ENCODE results near the gene PACS2.

PACS2 gene

DNA sequence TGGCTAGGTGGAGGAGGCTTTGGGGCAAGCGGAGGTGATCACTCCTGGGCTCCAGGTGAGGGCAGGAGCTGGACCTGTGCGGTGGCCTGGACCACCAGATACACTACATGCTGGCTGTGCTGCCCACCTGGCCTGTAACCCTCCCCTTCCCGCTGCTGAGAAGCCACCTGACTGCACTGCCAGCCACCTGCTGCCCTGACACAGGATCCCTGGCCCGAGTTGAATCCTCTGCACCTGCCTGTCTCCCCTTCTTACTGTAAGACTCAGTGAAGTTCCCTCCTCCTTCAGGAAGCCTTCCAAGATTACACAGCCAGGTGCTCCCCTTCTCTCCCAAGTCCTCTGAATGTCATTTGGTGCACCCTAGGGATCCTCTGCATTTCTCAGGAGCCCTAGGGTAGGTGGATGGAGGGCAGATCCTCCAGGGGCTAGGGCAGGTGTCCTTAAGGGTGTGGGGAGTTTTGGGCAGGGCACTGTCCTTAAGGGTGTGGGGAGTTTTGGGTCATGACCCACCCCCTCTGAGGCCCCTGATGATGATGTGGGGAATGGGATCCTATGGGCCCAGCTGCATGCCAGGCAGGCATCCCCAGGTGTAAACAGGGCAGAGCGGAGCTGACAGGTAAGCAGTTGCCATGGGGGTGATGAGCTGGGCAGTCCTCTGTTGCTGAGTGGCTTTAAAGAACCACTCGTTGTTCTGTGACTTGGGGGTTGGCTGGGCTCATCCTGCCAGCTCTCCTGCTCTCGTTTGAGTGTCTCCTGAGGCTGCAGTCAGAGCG is 98.4 kb downstream of the PACS2 start:
- DNase-seq = no peak

DNA sequence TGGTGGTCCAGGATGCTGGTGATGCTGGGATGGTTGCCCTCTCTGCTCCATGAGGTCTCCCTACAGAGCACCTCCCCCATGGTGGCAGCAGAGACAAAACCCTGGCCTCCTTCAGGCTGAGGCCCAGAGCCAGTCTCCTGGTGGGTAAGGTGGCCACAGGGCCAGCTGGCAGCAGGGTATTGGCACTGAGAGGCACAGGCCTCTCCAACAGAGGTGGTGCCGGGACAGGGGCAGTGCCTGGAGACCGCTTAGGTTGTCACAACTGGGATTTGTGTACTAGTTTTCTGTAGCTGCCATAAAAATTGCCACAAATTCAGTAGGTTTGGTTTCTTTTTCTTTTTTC is 99.0 kb downstream of the PACS2 start:
- DNase-seq = no peak

DNA sequence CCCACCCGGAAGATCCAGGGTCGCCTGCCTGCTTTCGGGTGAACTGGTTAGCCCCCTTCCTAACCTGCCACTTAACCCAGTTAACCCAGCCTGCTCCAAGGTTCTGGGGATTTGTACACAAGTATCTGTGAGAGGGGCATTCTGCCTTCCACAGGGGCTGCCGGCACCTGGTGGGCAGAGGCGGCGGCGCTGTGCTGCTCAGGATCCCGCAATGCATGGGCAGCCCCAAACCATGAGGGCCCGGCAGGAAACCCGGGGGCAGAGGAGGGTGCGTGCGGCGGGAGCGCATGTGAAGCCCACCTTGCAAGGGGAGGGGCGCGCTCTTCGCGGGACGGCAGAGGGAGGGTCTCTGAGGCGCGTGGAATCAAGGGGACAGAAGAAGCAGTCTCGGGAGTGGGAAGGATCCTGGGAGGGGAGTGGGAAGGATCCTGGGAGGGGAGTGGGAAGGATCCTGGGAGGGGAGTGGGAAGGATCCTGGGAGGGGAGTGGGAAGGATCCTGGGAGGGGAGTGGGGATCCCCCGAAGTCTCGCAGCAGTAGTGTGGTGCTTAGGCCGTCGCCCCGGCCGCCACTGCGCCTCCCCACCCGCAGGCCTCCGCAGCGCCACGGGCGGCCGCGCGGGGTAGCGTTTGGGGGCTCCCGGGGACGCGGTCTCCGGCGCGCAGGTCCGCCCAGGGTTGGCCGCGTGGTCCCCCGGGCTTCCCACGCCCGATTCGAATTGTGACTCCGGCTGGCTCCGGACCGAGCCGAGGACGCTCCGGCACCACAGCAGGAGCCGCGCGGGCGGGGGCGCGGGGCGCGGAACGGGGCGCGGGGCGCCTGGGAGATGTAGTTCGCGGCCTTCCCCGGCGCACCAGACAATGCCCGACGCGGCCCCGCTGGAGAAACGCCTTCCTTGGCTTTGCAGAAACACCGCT is 100.2 kb downstream of the PACS2 start:
- peak; percentile 65 for DNase-seq

DNA sequence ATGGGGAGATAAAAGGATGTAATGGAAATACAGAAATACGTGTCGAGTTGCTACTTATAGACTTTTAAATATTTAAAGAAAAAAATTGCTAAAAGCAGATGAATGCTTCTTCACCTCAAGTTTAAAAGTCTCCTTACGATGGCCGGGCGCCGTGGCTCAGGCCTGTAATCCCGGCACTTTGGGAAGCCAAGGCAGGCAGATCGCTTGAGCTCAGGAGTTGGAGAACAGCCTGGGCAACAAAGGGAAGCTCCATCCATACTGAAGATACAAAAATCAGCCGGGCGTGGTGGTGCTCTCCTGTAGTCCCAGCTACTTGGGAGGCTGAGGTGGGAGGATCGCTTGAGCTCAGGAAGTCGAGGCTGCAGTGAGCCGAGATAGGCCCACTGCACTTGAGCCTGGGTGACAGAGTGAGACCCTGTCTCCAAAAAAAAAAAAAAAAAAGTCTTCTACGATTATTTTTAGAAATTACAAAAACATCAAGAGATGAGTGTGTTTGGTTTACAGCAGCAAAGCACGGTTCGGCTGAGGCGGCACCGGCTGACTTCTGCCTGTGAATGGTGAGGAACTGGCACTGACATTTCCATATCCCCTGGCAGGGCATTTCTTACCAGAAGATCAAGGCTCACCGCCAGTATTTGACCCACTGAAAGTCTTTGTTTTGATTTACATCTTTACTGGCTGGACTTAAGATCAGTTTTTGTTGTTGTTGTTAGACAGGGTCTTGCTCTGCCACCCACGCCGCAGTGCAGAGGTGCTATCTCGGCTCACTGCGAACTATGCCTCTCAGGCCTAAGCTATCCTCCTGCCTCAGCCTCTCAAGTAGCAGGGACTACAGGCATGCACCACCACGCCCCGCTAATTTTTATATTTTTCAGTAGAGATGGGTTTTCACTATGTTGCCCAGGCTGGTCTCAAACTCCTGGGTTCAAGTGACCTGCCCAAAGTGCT is 101.2 kb downstream of the PACS2 start:
- DNase-seq = no peak

GRCh38 chr14:105416671-105417070 is 102.1 kb downstream of the PACS2 start:
- no peak for DNase-seq

GRCh38 chr14:105417690-105418121 is 103.2 kb downstream of the PACS2 start:
- no peak for DNase-seq

DNA sequence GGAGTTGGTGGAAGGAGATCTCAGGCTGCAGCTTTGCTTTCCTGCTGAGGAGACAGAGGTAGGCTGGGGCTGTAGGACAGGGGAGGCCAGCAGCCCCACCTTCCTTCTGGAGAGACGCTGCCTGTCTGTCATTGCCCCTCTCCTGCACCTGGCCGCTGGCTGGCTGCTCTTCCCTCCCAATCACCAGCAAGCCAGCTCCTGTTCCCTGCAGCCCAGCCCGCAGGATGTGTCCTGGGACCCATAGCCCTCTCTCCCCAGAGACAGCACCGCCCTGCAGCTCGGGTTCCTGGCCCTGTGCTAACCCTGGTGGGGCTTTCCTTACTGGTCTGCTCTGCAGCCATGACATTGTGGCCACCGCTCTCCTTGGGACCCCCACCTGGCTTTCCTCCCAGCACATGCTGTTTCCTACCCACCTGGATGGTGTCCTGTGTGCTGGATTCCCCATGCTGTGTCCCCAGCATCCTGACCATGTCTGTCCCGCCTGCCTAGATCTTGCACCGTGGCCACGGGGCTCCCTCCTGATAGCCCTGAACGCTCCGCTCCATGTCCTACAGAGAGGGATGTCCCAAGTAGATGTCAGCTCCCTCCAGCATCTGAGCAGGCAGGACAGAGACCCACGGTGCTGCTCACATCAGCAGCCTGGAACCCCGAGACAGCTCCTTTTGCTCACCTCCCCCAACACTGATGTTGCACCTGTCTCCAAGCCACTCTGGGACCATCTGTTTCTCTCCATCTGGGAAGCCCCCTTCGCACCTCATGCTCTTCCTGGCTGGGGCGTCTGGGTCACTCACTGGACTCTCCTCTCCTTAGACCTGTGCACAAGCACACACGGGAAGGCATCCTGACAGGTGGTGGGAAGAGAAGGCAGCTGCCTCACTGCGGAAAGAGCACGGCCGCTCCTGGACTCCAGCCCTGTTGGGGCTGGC is 104.0 kb downstream of the PACS2 start:
- no peak for DNase-seq

- peak; percentile 30 for DNase-seq
Observed at GRCh38 chr14:105419195-105420091, 104.9 kb downstream of the PACS2 start, which contains the start of gene MTA1. Gene MTA1 (plus strand): TSS chr14:105419827. CDS start chr14:105420036, 209 bp downstream.

DNA sequence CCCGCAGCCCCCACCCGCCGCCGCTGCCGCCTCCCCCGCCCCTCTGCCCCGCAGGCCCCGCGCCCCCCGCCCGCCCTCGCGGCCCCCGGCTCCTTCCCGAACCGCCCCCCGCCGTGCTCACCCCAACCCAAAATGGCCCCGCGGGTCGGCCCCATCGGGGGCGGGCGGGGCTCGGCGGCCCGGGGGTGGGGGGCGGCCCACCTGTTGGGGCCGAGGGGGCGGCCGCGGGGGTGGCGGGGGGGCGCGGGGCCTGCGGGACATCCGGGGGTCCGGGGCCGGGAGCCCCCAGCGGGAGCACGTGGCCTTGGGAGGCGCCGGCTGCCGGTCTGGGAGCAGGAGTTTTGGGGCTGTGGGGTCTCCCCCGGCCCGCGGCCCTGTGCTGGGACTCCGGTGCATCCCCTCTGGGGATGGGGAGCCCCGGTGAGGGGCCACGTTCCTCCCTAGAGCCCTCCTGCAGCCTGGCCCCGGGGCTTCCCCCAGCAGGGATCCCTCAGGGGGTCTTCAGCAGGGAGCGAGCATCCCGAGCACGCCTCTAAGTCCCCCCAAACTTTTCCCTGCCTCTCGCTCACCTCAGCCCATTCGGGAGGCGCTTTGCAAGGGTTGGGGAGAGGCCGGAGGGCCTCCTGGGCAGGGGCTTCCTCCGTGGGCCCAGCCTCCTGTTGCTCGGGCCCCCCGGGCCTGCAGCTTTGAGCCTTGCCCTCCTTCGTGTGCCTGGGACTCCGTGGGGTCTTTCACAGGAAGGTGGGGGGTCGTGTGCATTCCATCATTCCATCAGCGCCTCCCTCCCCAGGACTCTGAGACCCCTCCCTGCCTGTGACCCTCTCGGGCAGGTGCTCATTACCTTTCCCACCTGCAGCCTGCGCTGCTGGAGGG is 105.8 kb downstream of the PACS2 start:
- DNase-seq = no peak

- DNase-seq = no peak
Observed at GRCh38 chr14:105420974-105421674, 106.6 kb downstream of the PACS2 start.

DNA sequence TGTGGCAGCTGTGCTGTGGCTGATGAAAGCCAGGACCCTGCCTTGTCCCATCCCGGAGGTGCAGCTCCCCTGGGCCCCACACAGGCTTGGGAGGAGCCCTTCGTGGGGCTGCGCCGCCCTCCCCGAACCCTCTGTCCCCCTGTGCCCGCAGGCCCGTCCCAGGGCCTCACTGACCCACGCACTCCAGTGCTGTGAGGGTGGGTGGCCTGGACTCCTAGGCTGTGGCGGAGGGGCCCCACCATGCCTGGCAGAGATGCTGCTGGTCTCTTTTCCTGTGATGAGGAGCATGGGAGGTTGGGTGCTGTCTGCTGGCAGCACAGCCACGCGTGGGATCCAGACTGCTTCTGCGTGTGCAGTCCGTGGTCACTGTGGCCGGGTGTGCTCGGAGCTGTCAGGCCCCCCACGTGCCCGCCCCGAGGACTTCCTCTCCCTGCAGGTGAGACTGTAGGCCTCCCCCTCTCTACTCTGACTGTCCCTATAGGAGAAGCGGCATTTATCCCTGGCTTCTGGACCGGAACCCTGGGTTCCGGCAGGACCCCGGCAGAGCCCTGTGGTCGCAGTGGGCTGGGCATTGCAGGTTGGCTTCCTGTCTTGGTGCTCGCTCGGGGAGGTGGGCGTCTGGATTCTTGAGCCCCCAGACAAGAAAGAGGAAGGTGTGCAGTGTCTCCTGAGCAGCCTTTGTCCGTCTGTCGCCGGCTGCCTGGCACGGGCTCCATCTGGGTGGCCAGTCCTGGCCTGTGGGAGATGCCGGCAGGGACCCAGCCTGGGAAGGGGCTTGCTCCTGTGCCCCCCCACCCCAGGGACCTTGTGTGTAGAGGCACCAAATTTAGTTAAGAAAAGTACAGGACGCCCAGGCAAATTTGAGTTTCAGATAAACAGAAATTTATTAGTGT is 107.4 kb downstream of the PACS2 start:
- no peak for DNase-seq

DNA sequence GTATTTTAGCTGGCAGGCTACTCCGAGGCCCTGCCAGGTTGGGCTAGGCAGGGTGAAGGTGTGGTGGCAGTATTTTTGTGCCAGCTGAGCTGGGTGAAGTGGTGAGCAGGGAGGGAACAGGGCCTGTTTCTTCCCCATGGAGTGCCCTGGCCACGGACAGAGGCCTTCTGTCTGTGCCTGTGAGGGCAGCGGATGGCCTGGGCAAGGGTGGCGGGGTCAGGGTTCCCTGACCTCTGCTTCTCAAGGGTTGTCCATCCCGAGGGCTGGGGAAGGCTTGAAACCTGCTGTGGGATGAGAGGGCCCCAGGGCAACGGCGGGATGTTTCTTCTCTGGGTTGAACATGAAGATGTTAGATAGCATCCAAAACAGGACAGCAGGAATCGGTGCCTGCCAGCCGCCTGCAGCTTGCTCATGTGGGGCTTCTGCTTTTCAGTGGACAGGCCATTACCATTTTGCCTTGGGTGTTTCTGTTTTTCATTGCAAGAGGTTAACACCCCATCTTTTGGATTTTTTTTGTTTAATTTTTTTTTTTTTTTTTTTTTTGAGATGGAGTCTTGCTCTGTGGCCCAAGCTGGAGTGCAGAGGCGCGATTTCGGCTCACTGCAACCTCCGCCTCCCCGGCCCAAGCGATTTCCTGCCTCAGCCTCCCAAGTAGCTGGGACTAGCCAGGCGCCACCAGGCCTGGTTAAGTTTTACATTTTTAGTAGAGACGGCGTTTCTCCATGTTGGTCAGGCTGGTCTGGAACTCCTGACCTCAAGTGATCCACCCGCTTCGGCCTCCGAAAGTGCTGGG is 108.3 kb downstream of the PACS2 start:
- DNase-seq = no peak

DNA sequence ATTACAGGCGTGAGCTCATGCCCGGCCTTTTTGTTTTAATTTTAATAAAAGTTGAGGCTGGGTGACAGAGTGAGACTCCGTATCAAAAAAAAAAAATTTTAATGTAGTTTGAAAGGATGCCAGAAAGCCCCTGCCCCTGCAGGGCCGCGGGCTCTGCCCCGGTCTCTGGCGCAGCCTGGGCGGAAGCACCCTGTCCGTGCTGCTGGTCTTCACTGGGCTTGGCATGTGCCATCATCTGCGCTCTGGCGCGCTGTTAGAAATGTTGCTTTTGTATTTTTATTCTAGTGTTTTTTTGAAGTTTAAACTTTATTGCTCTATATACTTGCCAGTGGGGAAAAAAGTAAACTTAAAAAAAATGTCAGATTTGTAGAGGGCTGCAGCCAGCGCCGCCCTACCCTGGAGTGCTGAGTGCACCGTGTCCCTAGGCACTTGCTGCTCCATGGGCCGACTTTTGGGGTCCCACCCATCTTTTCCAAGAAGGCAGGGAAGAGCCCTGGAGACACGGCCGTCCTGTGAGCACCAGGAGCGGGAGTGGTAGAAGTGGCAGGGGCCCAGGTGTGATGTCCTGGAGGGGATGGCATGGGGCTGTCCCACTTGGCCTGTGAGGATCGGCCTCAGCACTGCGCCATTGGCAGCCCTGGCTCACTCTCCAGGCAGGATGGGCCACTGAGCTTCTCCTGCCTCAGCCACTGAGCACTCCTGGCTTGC is 109.1 kb downstream of the PACS2 start:
- no peak for DNase-seq

DNA sequence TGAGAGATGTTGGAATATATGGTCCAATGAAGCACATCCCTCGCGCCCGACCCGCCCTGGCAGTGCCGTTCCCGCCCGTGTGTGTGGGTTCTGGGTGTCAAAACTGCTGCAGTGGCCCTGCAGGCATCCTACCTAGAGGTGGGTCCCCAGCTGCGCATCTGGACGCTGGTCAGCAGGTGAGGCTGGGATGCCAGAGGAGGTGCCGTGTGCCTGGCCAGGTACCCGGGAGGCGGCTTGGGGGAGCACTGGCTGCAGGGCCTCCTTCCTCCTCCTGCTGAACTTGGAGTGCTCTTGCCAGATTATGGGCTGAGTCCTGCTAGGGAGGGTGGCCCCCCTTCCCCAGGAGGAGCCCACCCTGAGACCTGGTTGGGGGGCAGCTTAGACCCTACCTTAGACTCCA is 110.3 kb downstream of the PACS2 start:
- DNase-seq = no peak

GRCh38 chr14:105425823-105426247 is 111.3 kb downstream of the PACS2 start:
- DNase-seq = no peak

GRCh38 chr14:105426416-105427130 is 112.0 kb downstream of the PACS2 start:
- no peak for DNase-seq
